Measurements from ENCODE around the gene TKFC.

Gene TKFC

DNA sequence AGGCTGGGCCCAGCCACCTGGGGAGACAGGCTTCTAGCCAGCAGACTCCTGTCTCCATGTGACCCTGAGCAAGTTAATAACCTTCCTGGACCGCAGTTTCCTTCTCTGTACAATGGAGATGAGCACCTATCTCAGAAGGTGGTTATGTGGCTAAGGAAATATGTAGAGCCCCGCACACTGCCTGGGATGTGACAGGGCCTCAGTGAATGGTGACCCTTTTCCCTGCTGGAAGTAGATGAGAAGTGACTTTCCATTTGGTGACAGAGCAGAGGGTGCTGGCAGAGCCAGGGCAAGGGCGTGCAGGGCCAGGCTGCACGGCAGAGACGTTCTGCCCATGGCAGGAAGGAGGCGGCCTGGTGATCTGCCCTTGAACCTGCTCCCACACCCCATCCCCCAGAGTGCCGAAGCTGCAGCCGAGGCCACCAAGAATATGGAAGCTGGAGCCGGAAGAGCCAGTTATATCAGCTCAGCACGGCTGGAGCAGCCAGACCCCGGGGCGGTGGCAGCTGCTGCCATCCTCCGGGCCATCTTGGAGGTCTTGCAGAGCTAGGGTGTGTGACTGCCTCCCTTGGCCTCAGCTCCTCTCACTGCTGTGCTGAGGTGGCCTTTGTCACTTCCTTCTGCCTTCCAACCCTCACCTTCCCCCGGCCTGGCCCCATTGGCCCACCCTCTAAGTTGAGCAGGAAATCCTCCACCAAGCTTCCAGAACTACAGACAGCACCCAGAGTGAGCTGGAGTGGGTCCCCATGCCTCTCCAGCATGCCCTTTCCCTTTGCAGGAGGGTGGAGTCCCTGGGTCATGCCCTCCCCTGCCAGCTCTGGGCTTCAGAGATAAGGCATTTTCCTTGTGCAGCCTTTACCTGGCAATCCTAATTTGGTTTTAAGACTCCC, 13.2 kb downstream of the TKFC start:
- FAIRE-seq: no peak

DNA sequence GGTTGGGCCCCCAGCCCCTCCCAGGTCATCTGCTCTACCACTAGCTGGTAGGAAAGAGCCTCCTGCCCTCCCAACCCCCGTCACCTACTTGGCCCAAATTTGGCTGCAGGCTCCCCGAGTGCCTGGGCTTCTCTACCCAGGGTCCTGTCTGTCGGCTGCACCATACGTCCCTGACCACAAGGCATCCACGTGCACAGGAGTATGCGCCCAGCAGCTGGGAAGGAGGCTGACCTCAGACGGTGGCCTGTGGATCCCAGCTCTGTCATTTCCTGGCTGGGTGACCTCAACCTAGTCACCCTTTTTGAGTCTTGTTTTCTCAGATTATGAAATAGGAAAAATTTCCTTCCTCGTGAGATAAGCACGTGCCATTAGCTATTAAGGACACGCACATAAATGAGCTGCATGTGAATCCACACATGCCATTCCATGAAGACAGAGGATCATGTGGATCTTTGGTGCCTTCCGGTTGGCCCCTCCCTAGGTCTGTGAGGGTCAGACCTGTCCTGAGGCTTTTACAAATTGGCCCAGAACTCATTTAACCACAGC, 15.0 kb downstream of the TKFC start:
- no peak for FAIRE-seq

DNA sequence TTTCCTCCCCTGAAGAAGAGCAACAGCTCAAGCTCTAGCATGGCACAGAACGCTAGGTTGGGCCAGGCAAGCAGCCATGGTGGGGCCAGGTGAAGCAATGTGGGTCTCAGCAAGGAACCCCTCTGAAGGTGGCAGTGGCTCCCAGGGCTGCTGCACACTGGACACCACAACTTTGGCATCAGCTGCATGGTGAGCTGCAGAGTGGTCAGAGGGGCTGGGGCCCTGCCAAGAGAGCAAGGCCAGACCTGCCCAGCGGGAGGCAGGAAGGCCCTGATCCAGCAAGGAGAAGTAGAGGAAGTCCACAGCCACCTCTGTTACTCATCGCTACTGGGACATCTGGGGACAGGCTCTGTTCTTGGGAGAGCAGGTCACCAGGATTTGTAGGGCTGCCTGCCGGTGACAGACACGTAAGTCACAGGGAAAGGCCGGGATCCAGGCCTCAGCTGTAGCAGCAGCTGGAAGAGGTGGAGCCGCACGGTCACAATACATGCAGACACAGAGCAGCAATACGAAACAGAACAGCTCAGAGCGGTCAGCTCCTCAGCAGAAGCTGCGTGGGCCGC, 16.2 kb downstream of the TKFC start:
- FAIRE-seq: no peak

DNA sequence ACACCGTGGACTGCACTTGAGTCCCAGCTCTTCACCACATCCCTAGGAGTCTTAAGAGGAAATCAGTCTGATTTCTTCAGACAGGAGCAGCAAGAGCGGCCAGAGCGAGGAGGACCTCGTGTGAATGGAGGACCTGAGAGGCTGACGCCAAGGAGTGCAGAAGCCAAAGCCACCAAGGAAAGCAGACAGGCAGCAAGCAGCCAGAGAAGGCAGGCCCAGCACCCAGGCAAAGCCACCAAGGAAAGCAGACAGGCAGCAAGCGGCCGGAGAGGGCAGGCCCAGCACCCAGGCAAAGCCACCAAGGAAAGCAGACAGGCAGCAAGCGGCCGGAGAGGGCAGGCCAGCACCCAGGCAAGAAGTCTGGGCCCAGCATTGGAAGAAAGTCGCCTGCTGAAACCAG, 16.9 kb downstream of the TKFC start:
- FAIRE-seq: no peak

DNA sequence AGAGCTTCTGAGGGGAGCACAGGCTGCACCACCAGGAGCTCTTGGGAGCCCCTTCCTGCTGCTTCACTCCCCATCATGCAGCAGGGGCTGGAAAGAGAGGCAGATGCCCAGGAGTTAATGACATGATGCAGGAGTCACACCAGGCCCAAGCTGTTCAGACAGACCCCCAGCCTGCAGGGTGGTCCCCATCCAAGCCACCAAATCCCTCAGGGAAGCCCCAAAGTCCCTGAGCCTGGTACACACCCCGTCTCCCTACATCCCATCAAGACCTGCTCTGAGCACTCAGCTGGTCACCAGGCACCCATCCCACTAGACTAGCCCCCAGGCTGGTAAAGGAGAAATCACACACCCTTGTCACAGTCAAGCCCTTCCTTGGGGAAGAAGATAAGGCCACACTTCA, 17.3 kb downstream of the TKFC start:
- no peak for FAIRE-seq

DNA sequence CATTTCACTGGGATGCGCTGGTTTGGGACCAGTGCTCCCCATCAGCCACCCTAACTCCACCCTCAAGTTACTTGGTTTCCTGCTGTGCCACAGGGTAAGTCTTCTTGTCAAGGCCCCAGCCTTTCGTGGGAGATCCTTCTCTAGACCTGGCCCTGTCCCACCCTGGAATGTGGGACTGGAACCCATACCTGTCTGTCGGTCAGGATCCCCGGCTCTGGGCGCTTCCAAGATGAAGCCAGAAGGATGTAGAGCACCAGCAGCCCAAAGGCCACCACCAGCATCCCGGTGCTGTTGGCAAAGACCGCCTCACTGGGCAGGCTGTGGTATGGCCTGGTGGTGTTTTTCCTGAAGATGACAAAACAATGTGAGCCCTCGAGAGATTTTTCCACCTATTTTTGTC, 17.8 kb downstream of the TKFC start:
- no peak for FAIRE-seq

DNA sequence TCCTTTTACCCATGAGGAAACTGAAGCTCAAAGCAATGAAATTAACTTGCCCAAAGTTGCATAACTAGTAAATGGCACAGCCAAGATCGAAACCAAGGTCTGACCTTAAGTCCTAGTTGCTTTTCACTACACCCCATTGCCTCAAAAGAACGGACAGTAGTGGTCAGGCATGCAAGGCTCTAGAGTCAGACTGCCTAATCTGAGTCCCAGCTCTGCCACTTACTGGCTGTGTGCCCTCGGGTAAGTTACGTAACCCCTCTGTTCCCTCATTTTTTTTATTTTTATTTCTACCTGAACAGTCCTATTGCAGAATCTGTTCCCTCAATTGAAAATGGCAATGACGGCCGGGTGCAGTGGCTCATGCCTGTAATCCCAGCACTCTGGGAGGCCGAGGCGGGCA, 19.0 kb downstream of the TKFC start:
- no peak for FAIRE-seq

DNA sequence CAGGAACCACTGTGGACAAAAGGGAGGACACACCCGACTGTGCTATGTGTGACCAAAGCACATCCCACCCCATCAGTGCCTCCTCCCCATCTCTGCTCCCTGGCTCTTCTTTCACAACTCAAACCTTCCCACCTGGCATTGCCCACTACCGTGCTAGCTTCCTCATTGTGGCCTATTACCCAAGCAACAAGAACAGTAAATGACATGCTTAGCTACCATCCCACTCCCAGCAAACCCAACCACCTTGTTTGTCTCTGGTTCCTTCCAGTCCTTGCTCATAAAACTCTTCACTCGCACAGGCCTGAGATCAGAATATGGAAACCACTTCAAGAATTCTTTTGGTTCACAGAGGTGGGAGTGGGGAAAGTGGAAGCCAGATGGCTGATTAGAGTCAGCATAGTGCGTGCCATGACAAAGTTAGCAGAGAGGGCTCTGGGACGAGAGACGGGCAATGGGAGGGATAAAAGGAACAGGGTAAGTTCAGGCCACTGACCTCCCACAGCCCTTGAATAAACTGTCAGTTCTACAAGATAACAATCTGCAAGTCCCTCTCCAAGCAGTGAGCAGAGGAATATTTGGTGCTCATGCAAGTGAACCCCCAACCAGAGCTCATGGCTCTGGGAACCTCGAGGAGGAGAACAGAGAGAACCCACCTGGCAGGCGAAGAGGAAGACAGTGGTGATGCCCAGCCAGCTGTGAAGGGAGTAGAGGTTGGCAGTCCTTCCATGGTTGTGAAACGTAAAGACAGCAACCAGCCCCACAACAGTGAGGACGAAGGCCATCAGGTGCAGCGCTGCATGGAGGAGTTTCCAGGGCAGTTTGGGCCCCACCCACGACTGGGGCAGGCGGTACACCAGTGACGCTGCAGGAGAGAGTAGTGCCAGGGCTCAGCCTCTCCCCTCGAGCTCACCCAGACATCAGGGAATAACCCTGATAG, 20.4 kb downstream of the TKFC start:
- no peak for FAIRE-seq

DNA sequence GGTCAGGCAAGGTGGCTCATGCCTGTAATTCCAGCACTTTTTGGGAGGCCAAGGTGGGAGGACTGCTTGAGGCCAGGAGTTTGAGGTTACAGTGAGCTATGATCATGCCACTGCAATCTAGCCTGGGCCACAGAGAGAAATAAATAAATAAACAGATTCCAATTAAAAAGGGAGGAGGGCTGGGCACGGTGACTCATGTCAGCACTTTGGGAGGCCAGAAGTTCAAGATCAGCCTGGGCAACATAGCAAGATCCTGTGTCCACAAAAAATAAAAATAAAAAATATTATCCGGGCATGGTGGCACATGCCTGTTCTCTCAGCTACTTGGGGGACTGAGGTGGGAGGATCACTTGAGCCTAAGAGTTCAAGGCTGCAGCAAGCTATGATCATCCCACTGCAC, 21.2 kb downstream of the TKFC start:
- FAIRE-seq: no peak

DNA sequence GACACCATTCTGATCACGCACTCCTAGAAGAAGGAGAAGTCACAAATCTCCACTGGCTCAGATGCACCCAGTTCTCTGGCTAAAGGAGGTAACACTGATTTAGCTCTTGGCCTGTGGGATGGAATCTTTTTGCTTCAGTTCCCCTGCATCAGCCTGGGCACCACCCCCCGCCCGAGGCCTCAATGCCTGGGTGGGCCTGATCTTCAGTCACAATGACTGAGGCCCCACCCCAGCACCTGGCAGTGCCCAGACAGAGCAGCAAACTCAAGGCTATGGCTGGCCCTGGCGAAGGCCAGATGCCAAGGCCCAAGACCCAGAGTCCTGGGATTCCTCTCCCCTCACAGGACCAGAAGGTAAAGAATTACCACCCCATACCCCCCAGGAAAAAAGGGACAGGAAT, 23.7 kb downstream of the TKFC start:
- no peak for FAIRE-seq

DNA sequence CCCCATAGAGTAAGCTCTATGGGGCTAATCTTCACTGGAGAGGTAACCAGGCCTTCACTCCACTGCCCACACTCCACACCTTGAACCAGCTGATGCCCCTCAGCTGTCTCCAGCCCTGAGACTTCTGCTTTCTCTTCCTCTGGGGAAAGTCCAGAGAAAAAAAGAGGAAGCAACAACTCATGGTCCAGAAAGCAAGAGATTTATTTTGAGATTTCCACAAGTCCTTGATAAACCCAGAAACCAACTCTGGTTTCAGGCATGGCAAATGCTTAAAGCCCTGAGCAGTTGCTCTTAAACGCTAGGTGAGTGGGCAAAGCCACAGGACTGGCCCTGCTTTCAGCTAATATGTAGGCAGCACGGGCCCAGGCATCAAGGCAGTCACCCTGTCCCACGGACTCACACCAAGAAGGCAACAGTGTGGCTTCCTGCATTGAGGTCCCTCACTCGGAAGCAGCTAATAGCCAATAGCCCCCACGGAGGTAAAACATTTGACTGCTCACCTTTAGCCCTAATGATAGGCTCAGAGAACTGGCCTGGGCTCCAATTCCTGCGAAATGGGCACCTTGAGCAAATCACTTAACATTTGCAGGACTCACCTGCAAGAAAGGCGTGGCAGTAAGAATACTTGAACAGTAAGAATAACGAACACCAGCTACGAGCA, 24.3 kb downstream of the TKFC start:
- no peak for FAIRE-seq

DNA sequence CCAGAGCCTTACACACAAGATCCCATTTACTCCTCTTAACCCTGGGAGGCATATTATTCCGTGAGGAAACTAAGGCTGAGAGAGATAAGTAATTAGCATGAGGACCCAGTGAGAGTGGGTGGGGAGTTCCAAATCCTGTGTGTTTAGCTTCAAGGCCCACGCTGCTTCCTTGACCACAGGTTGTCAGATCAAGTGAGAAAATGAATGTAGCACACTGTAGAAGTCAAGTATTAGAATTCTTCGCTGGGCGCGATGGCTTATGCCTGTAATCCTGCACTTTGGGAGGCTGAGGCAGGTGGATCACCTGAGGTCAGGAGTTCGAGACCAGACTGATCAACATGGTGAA, 24.8 kb downstream of the TKFC start:
- no peak for FAIRE-seq

DNA sequence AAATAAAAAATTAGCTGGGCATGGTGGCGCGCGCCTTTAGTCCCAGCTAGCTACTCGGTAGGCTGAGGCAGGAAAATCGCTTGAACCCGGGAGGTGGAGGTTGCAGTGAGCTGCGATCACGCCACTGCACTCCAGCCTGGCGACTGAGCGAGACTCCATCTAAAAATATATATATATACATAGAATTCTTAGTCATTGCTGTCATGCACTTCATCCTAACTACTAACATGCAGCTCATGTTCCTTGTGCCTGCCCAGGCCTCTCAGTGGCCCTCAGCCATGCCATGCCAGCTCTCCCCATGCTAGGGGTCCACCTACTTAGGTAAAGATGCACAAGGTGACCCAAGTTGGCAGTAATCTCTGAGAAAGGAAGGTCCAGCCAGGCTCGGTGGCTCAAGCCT, 25.5 kb downstream of the TKFC start:
- FAIRE-seq: no peak

DNA sequence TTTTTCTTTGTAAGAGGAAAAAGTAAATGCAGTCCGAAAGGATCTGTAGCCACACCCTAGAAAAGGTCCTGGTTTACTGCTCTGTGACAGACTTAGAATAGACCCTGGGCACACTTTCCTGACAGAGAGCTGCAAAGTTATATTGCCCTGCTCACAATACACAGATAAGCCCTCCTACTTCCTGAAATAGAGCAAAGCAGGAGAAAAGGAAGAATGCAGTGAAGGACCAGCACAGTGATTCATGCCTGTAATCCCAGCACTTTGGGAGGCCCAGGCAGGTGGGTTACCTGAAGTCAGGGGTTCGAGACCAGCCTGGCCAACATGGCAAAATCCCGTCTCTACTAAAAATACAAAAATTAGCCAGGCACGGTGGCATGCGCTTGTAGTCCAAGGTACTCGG, 26.5 kb downstream of the TKFC start:
- no peak for FAIRE-seq

DNA sequence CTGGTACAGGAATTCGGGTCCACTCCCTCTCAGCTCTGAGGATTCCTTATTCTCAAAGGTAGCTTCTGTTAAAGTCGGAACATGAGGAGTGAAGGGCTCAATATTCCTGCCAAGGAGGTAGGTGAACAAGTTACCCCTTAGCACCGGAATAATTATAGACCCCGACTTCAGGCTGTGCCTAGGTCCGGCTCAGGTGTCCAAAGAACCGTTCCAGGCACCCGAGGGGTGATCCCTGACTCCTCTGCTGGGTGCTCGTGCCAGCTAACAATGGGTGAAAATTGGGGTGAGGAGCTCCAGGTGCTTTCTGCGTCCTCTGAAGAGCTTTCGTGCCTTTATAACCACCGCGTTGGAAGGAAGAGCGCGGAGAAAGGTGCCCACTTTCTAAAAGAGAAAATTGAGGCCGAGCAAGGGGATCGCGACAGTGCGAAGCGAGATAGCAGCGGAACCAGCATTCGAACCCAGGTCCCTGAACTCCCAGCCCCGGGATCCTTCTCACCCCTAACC, 28.3 kb downstream of the TKFC start:
- FAIRE-seq: no peak

DNA sequence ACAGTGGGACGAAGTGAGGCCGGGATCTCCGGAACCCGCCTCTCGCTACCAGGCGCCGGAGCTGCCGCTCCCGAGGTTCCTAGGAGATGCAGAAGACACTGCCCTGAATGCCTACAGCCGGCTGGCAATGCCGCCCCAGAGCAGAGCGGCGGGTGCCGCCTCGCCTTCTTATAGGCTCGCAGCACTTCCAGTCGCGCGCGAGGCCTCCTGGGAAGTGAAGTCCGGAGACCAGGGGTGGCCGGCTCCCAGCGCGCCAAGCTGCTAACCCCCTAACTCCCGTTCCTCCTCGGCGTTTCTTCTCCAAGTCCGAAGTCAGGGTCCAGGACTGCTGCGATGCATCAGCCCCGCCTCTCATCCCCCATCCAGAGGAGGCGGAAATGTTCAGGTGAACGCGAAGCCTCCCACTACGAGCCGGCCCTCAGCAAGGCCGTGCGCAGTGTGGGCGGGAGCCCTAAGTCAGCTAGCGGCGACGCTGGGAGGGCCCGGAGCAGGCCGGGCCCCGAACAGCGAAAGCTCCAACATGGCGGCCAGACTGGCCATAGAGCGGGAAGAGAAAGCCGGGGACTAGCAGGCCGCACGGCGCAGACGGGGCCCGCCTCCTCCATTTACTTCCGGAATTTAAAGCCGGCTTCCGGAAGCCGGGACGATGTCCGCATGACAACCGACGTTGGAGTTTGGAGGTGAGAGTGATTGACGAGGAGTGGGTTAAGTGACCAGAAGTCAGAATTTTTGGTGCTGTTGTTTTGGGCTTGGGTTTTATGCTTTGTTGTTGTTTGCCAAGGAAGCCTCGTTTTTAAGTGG, 28.9 kb downstream of the TKFC start, which contains the start of the genes CYB561A3 and TMEM138:
CYB561A3 (minus strand) TSS at position 142 of the 801 bp plus-strand sequence. CDS start 5,169 bp downstream, outside the sequence.
TMEM138 (plus strand) TSS at position 634 of the 801 bp plus-strand sequence. CDS start 2,017 bp downstream, outside the sequence.
- FAIRE-seq: no peak

DNA sequence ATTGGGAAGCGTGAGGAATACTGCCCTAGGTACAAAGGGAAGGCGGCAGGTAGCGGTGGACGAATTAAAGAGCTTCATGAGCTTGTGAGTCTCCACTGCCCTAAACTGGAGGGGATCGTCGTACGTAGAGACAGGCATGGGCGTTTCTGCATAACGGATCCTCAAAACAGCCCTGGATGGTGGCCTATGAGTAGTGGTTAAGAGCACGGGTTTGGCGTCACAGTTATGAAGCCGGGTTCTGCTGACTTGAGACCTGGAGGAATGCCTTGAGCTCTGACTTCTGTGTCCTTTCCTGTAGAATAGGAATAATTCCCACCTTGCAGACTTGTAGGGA, 29.5 kb downstream of the TKFC start:
- FAIRE-seq: no peak

DNA sequence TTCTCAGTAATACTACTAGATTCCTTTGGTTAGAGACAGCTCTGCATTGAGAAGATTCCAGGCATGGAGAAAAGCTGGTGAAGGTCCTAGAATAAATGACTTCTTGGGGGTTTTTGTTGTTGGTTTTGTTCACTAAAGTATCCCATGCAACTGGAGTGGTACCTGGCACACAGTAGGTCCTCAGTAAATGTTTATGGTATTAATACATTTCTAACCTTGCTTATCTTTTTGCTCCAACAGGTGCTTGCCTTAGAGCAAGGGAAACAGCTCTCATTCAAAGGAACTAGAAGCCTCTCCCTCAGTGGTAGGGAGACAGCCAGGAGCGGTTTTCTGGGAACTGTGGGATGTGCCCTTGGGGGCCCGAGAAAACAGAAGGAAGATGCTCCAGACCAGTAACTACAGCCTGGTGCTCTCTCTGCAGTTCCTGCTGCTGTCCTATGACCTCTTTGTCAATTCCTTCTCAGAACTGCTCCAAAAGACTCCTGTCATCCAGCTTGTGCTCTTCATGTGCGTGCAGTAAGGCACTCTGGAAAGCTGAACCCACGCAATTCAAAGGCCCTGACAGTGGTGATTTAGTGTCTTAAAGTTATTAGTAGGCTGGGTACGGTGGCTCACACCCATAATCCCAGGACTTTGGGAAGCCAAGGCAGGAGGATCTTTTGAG, 31.1 kb downstream of the TKFC start:
- no peak for FAIRE-seq

DNA sequence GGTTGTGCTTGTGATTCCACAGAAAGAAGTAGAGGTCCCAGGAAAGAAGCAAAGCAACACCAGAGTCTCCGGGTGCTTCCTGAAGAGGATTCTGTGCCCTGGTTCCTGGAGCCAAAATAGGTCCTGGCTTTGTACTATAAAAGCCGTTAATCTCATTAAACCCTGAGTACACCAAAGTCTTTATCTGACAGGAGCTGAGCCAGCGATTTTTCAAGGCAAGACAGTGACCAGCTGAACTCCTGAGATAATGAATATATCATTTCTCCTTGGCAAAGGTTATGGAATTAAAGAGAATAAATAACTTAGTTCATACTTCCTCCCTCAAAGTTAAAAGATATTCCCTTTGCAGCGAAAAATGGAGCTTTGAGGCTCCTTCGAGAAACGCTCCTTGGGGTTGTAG, 34.4 kb downstream of the TKFC start:
- FAIRE-seq: no peak

DNA sequence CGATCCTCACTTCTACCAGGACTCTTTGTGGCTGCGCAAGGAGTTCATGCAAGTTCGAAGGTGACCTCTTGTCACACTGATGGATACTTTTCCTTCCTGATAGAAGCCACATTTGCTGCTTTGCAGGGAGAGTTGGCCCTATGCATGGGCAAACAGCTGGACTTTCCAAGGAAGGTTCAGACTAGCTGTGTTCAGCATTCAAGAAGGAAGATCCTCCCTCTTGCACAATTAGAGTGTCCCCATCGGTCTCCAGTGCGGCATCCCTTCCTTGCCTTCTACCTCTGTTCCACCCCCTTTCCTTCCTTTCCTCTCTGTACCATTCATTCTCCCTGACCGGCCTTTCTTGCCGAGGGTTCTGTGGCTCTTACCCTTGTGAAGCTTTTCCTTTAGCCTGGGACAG, 35.6 kb downstream of the TKFC start:
- FAIRE-seq: no peak

Data from TTC549 (cell line).